HEK293T (cell line): Measurements from ENCODE around the gene MAGEA9.

Source experiments
- CTCF ChIA-PET: fragments of 350-600 bp; formaldehyde crosslinking; extraction: SDS; loops from one replicate; lab custom pipeline; 2021; ENCODE audit warnings: antibody characterized with exemption, inconsistent platforms; lab: Yijun Ruan, JAX
- POLR2A ChIA-PET: fragments of 350-600 bp; formaldehyde crosslinking; extraction: SDS; loops from one replicate; lab custom pipeline; 2020; ENCODE audit warnings: antibody characterized with exemption, inconsistent platforms; lab: Yijun Ruan, JAX
- DNase-seq: peaks from one replicate; pipeline ENCODE4 v3.0.0; 2012; ENCODE audit warnings: mixed read lengths; ENCODE audit errors: extremely low spot score
- CTBP1 ChIP-seq: fragments of 450-650 bp; IDR thresholded peaks from 2 replicates; pipeline ENCODE4 v1.6.1; 2016; ENCODE audit warnings: borderline replicate concordance

MAGEA9 gene

DNA sequence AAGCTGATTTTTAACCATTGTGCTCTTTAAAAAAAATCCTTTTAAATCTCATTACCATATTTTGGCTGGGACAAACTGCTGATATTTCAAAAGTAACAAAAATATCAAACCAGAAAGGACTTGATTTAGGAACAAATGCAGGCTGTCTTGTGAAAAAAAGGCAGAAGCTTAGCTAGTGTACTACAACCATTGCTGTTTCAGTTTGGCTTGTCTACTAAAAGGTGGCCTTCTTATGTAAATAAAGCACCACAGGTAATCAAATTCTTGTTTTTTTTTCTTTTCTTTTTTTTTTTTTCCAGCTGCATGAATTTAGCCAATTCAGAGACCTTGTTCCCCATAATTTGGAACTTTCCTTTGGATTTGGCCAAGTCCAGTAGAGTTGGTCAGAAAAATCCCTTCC is 55.4 kb downstream of the MAGEA9 start:
- ChIA-PET CTCF (interaction anchor here (0.6 kb wide), 1 partner anchor 34 kb away, joined by 3 read pairs; no protein-coding TSS in a partner anchor), POLR2A (no interaction called here)
- TF ChIP-seq CTBP1: no peak
- no peak for DNase-seq
